Fibroblast of pulmonary artery (primary cell): ENCODE data around the gene JMJD7.

Experiments used
- DNase-seq: peaks from one replicate; pipeline ENCODE4 v3.0.0-alpha.2; 2010; ENCODE audit warnings: low read depth
- H3K4me3 ChIP-seq: replicated peaks from 2 replicates; pipeline ENCODE4 v1.5.1; 2011; ENCODE audit warnings: low read depth, mild to moderate bottlenecking, control low read depth, low read length, moderate library complexity
- CTCF ChIP-seq: IDR thresholded peaks from 2 replicates; pipeline ENCODE4 v1.5.1; 2011; ENCODE audit warnings: mild to moderate bottlenecking, control low read depth, low read length, inconsistent platforms; ENCODE audit errors: missing control alignments

JMJD7 gene

GRCh38 chr15:41842229-41842628 lies 14.3 kb downstream of the JMJD7 start:
- TF ChIP-seq CTCF = no peak
- H3K4me3 ChIP-seq = no peak overlapping the region
- DNase-seq = no peak

DNA sequence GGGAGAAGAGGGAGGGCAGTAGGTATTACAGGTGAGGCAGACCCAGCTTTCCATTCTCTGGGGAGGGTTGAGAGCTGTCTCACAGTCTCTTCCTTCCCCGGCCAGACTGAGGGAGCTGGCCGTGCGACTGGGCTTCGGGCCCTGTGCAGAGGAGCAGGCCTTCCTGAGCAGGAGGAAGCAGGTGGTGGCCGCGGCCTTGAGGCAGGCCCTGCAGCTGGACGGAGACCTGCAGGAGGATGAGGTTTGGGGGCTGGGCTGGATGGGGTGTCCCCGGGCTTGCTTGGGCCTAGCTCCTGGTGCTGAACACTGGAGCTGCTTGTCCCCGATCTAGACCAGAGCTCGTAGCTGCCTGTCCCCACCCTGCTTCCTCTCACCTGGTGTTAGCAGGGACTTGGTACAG lies 15.7 kb downstream of the JMJD7 start:
- TF ChIP-seq CTCF = no peak
- no peak for DNase-seq
- H3K4me3 ChIP-seq = no peak overlapping the region

- DNase-seq = no peak
- TF ChIP-seq CTCF = no peak
Observed at GRCh38 chr15:41844814-41845213, 16.9 kb downstream of the JMJD7 start.

GRCh38 chr15:41847206-41847605 lies 19.3 kb downstream of the JMJD7 start:
- TF ChIP-seq CTCF = no peak
- DNase-seq = no peak
- H3K4me3 ChIP-seq = no peak overlapping the region

More at GRCh38 chr15:41844814-41845213, 16.9 kb downstream of the JMJD7 start:
- no peak overlapping the region for H3K4me3 ChIP-seq

DNA sequence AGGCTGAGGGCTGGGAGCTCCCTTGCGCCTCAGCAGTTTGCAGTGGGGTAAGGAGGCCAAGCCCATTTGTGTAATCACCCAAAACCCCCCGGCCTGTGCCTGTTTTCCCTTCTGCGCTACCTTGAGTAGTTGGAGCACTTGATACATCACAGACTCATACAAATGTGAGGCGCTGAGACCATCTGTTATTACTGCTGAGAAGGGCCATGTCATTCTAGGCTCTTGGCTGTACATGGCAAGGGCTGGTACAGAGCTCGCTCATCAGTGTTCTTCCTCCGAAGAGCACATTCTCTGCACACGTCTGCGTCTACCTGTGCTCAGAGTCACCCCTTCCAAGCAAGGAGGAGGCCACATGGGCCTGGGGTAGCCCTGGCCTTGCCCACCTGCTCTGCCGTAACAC lies 20.1 kb downstream of the JMJD7 start:
- no peak for DNase-seq
- H3K4me3 ChIP-seq = no peak overlapping the region
- no peak for TF ChIP-seq CTCF

- H3K4me3 ChIP-seq = no peak overlapping the region
- DNase-seq = peak; percentile 35
- TF ChIP-seq CTCF = no peak
Observed at GRCh38 chr15:41848631-41849030, 20.7 kb downstream of the JMJD7 start.

DNA sequence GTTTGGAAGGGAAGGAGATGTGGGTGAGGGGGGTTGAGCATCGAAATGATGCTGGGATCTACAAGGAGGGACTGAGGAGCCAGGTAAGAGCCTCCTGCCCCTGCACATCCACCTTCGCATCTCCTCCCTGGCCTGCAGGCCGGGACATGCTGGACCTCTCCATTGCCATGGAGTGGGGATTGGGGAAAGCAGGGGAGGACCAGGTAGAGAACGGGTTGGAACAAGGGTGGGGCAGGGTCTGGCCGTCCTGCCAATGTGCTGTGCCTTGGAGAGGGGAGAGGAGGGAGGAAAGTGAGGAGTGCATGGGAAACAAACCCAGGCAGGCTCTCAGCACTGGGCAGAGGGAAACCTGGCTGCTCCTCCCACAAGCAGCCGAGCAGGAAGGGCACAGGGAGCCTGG lies 21.3 kb downstream of the JMJD7 start:
- no peak overlapping the region for H3K4me3 ChIP-seq
- no peak for TF ChIP-seq CTCF
- DNase-seq = no peak
